Hematopoietic multipotent progenitor cell treated with erythropoietin and hydrocortisone succinate and interleukin-3 and kit ligand, for 15 days (in vitro differentiated cells): ENCODE data around the gene MPPED2.

Experiments
- DNase-seq: peaks from one replicate; pipeline ENCODE4 v3.0.0-alpha.2; 2015; ENCODE audit warnings: low spot score

Gene MPPED2

GRCh38 chr11:30527566-30527965, 58.6 kb downstream of the MPPED2 start:
- DNase-seq = no peak

GRCh38 chr11:30526558-30526957, 59.6 kb downstream of the MPPED2 start:
- DNase-seq = no peak

GRCh38 chr11:30522536-30523243, 63.5 kb downstream of the MPPED2 start:
- no peak for DNase-seq

GRCh38 chr11:30521297-30522071, 64.7 kb downstream of the MPPED2 start:
- DNase-seq = no peak

GRCh38 chr11:30513087-30513486, 73.1 kb downstream of the MPPED2 start:
- no peak for DNase-seq

- DNase-seq = no peak
Measured at GRCh38 chr11:30511408-30511807, 74.7 kb downstream of the MPPED2 start.

- no peak for DNase-seq
Measured at GRCh38 chr11:30510750-30511149, 75.4 kb downstream of the MPPED2 start.

GRCh38 chr11:30509364-30509763, 76.8 kb downstream of the MPPED2 start:
- no peak for DNase-seq

- DNase-seq = no peak
Measured at GRCh38 chr11:30508594-30508993, 77.6 kb downstream of the MPPED2 start.

- DNase-seq = no peak
Measured at GRCh38 chr11:30505603-30506002, 80.5 kb downstream of the MPPED2 start.

GRCh38 chr11:30504468-30504867, 81.7 kb downstream of the MPPED2 start:
- DNase-seq = no peak

- DNase-seq = no peak
Measured at GRCh38 chr11:30503156-30503555, 83.0 kb downstream of the MPPED2 start.

GRCh38 chr11:30502305-30502704, 83.8 kb downstream of the MPPED2 start:
- no peak for DNase-seq

- no peak for DNase-seq
Measured at GRCh38 chr11:30501744-30502143, 84.4 kb downstream of the MPPED2 start.

- no peak for DNase-seq
Measured at GRCh38 chr11:30499940-30500339, 86.2 kb downstream of the MPPED2 start.

- DNase-seq = no peak
Measured at GRCh38 chr11:30497600-30497999, 88.6 kb downstream of the MPPED2 start.

GRCh38 chr11:30496935-30497334, 89.2 kb downstream of the MPPED2 start:
- no peak for DNase-seq

- DNase-seq = no peak
Measured at GRCh38 chr11:30495437-30495836, 90.7 kb downstream of the MPPED2 start.

- no peak for DNase-seq
Measured at GRCh38 chr11:30489511-30489910, 96.6 kb downstream of the MPPED2 start.

- no peak for DNase-seq
Measured at GRCh38 chr11:30489076-30489475, 97.1 kb downstream of the MPPED2 start.

GRCh38 chr11:30488304-30488998, 97.7 kb downstream of the MPPED2 start:
- DNase-seq = no peak

- no peak for DNase-seq
Measured at GRCh38 chr11:30487200-30487898, 98.8 kb downstream of the MPPED2 start.
